WTC11 (cell line): ENCODE results near the gene SETD4. TPM values are rescaled to one million over a fixed set of nuclear protein-coding genes. Genes with fewer than 3 reads are reported as not detected.

Experiments
- ATAC-seq: fragments of 200-7000 bp; cut with Tn5 transposase; 2 replicates; pipeline ENCODE4 v1.10.0; 2021; ENCODE audit warnings: mild to moderate bottlenecking, moderate library complexity
- CTCF ChIA-PET: fragments of 300-600 bp; sonication (Branson Sonifier 250); formaldehyde crosslinking; loops from one replicate; lab custom pipeline; 2021; ENCODE audit warnings: antibody characterized with exemption; lab: Charles Lee
- POLR2A ChIA-PET: fragments of 350-600 bp; sonication (Branson Sonifier 250); formaldehyde crosslinking; loops from one replicate; lab custom pipeline; 2021; ENCODE audit warnings: antibody characterized with exemption; lab: Charles Lee
- DNase-seq: peaks from one replicate; pipeline ENCODE4 v3.0.0; 2021; ENCODE audit warnings: low spot score
- H3K27ac Mint-ChIP-seq: 2 replicates; pipeline ENCODE4 v1.8.0; 2021; ENCODE audit warnings: mixed read lengths
- H3K27me3 Mint-ChIP-seq: 2 replicates; pipeline ENCODE4 v1.8.0; 2021; ENCODE audit warnings: low read depth, mild to moderate bottlenecking, moderate library complexity, mixed read lengths
- H3K36me3 Mint-ChIP-seq: 2 replicates; pipeline ENCODE4 v1.8.0; 2021; ENCODE audit warnings: mixed read lengths
- H3K4me1 Mint-ChIP-seq: 2 replicates; pipeline ENCODE4 v1.8.0; 2022; ENCODE audit warnings: mixed read lengths
- H3K4me3 Mint-ChIP-seq: 2 replicates; pipeline ENCODE4 v1.8.0; 2021; ENCODE audit warnings: mild to moderate bottlenecking, moderate library complexity, mixed read lengths
- H3K9me3 Mint-ChIP-seq: 2 replicates; pipeline ENCODE4 v1.8.0; 2021; ENCODE audit warnings: mixed read lengths
- CREB1 ChIP-seq: sonication (generic); formaldehyde crosslinking; IDR thresholded peaks from 2 replicates; pipeline ENCODE4 v1.8.0; 2023; ENCODE audit warnings: mild to moderate bottlenecking, missing genetic modification reagents
- EMX1 ChIP-seq: fragments of 250-450 bp; sonication (Bioruptor Pico); IDR thresholded peaks from 2 replicates; pipeline ENCODE4 v1.8.0; 2021; ENCODE audit warnings: mild to moderate bottlenecking
- ETV6 ChIP-seq: sonication (generic); formaldehyde crosslinking; IDR thresholded peaks from 2 replicates; pipeline ENCODE4 v1.8.1; 2022; ENCODE audit warnings: mild to moderate bottlenecking, missing genetic modification reagents
- HMGA2 ChIP-seq: fragments of 250-450 bp; sonication (Bioruptor Pico); IDR thresholded peaks from 2 replicates; pipeline ENCODE4 v1.4.0; 2021; ENCODE audit warnings: mild to moderate bottlenecking, moderate library complexity
- KAT7 ChIP-seq: sonication (generic); formaldehyde crosslinking; IDR thresholded peaks from 2 replicates; pipeline ENCODE4 v1.8.1; 2023; ENCODE audit warnings: missing genetic modification reagents, mild to moderate bottlenecking, borderline replicate concordance
- NFATC4 ChIP-seq: fragments of 250-450 bp; sonication (Bioruptor Pico); IDR thresholded peaks from 2 replicates; pipeline ENCODE4 v1.9.0; 2021; ENCODE audit warnings: mild to moderate bottlenecking
- RELA ChIP-seq: sonication (generic); formaldehyde crosslinking; IDR thresholded peaks from 2 replicates; pipeline ENCODE4 v1.8.1; 2022; ENCODE audit warnings: missing genetic modification reagents, mild to moderate bottlenecking, borderline replicate concordance
- SMAD3 ChIP-seq: sonication (generic); formaldehyde crosslinking; IDR thresholded peaks from 2 replicates; pipeline ENCODE4 v1.8.0; 2022; ENCODE audit warnings: missing genetic modification reagents, mild to moderate bottlenecking, borderline replicate concordance
- SP1 ChIP-seq: sonication (generic); formaldehyde crosslinking; conservative IDR thresholded peaks from 2 replicates; pipeline ENCODE4 v1.8.1; 2022; ENCODE audit warnings: missing genetic modification reagents
- ZNF512 ChIP-seq: sonication (generic); formaldehyde crosslinking; IDR thresholded peaks from 2 replicates; pipeline ENCODE4 v1.8.1; 2022; ENCODE audit warnings: missing genetic modification reagents, borderline replicate concordance
- ZNF532 ChIP-seq: fragments of 250-450 bp; sonication (Bioruptor Pico); IDR thresholded peaks from 2 replicates; pipeline ENCODE4 v1.9.0; 2021; ENCODE audit warnings: mild to moderate bottlenecking, borderline replicate concordance
- total RNA-seq: library from RNA; stranded (reverse); gene quantifications from 3 replicates; pipeline ENCODE4 v1.2.3, GENCODE V29; 2021

Gene SETD4
- total RNA-seq, 1 experiment from 2014 or later, result 64.8 TPM

GRCh38 chr21:36063375-36064084 is 3.2 kb upstream of the SETD4 start:
- CTCF ChIA-PET, result no interaction called here

GRCh38 chr21:36061445-36061844 is 1.1 kb upstream of the SETD4 start:
- CTCF ChIA-PET, result no interaction called here

More at GRCh38 chr21:36063375-36064084, 3.2 kb upstream of the SETD4 start:
- Mint-ChIP-seq H3K27ac (no peak overlapping the region), H3K4me1 (peaks cover 23% of the 10 kb centered on the region), H3K4me3 (no peak overlapping the region), H3K27me3 (peaks cover 4% of the 10 kb centered on the region), H3K36me3 (peaks cover 16% of the 10 kb centered on the region), H3K9me3 (peaks cover 12% of the 10 kb centered on the region)
- POLR2A ChIA-PET, result no interaction called here
- TF ChIP-seq EMX1 (CRISPR knock-in tag) (no peak), NFATC4 (CRISPR knock-in tag) (no peak), ZNF532 (no peak), SMAD3 (CRISPR knock-in tag) (no peak), SP1 (CRISPR knock-in tag) (no peak), CREB1 (CRISPR knock-in tag) (no peak), KAT7 (CRISPR knock-in tag) (no peak), ZNF512 (CRISPR knock-in tag) (no peak)
- DNase-seq, result no peak
- ATAC-seq, result no peak

More at GRCh38 chr21:36061445-36061844, 1.1 kb upstream of the SETD4 start:
- H3K27ac Mint-ChIP-seq, result peak overlapping the region; percentile 92; the same call in 1 of the 2 replicates
- H3K27me3 Mint-ChIP-seq, result no peaks in the 10 kb centered on the region; the same call in 1 of the 2 replicates
- no peak for DNase-seq
- POLR2A ChIA-PET, result no interaction called here
- TF ChIP-seq ZNF532 (no peak), RELA (no peak), ZNF512 (CRISPR knock-in tag) (no peak), ETV6 (CRISPR knock-in tag) (no peak), HMGA2 (CRISPR knock-in tag) (no peak)
- peak overlapping the region; percentile 91 for H3K4me3 Mint-ChIP-seq
- H3K4me1 Mint-ChIP-seq, result peaks cover 34% of the 10 kb centered on the region
- H3K36me3 Mint-ChIP-seq, result peaks cover 25% of the 10 kb centered on the region
- peaks cover 4% of the 10 kb centered on the region for H3K9me3 Mint-ChIP-seq
- no peak for ATAC-seq
